Activated T-cell treated with anti-CD3 and anti-CD28 coated beads, Interleukin-2, amount 50 U/mL, for 1 hour (primary cell): Measurements from ENCODE around the gene TIGIT.

Experiments used
- DNase-seq: peaks from one replicate; pipeline ENCODE4 v3.0.0-alpha.2; 2020

TIGIT gene

GRCh38 chr3:114355653-114356052 lies 61.8 kb downstream of the TIGIT start:
- no peak for DNase-seq

GRCh38 chr3:114356066-114356465 lies 62.2 kb downstream of the TIGIT start:
- no peak for DNase-seq

- DNase-seq, result no peak
Observed at GRCh38 chr3:114356525-114356924, 62.7 kb downstream of the TIGIT start.
